DOHH2 (cell line): ENCODE measurements around the gene MAP3K4.

Experiments used
- H3F3A ChIP-seq: fragments of 200-600 bp; sonication (generic), shearing (Covaris generic); 2 replicates; pipeline ENCODE4 v1.6.0; 2016; ENCODE audit warnings: antibody characterized with exemption, mild to moderate bottlenecking; ENCODE audit not compliant: control insufficient read depth, insufficient read depth
- H3K27ac ChIP-seq: fragments of 200-600 bp; sonication (generic); 2 replicates; pipeline ENCODE4 v1.5.1; 2014; ENCODE audit warnings: low read depth, mild to moderate bottlenecking, low read length, moderate library complexity
- H3K27me3 ChIP-seq: fragments of 200-600 bp; sonication (generic); 2 replicates; pipeline ENCODE4 v1.6.1; 2014; ENCODE audit warnings: mild to moderate bottlenecking, low read length, mixed read lengths; ENCODE audit not compliant: control insufficient read depth
- H3K36me3 ChIP-seq: fragments of 200-600 bp; sonication (generic); 2 replicates; pipeline ENCODE4 v1.6.1; 2014; ENCODE audit warnings: mild to moderate bottlenecking, low read length, moderate library complexity, mixed read lengths; ENCODE audit not compliant: control insufficient read depth
- H3K4me1 ChIP-seq: fragments of 200-600 bp; sonication (generic); 2 replicates; pipeline ENCODE4 v1.6.1; 2014; ENCODE audit warnings: mild to moderate bottlenecking, low read length, mixed read lengths; ENCODE audit not compliant: control insufficient read depth
- H3K4me2 ChIP-seq: fragments of 200-600 bp; sonication (generic); 2 replicates; pipeline ENCODE4 v1.6.0; 2014; ENCODE audit warnings: mild to moderate bottlenecking, low read length, moderate library complexity
- H3K4me3 ChIP-seq: fragments of 200-600 bp; sonication (generic); 2 replicates; pipeline ENCODE4 v1.5.1; 2014; ENCODE audit warnings: mild to moderate bottlenecking, low read length, mixed read lengths
- H3K79me2 ChIP-seq: fragments of 200-600 bp; sonication (generic); 2 replicates; pipeline ENCODE4 v1.6.1; 2014; ENCODE audit warnings: mild to moderate bottlenecking, low read length, mixed read lengths; ENCODE audit not compliant: control insufficient read depth
- H3K9me2 ChIP-seq: fragments of 200-600 bp; sonication (generic); replicated peaks from 2 replicates; pipeline ENCODE4 v1.6.1; 2014; ENCODE audit warnings: mild to moderate bottlenecking, low read length, mixed read lengths; ENCODE audit not compliant: control insufficient read depth
- H3K9me3 ChIP-seq: fragments of 200-600 bp; sonication (generic); 2 replicates; pipeline ENCODE4 v1.6.1; 2014; ENCODE audit warnings: antibody characterized with exemption, low read length, mixed read lengths; ENCODE audit not compliant: control insufficient read depth, insufficient read depth
- H4K20me1 ChIP-seq: fragments of 200-600 bp; sonication (generic); 2 replicates; pipeline ENCODE4 v1.6.0; 2014; ENCODE audit warnings: low read depth, mild to moderate bottlenecking, antibody characterized with exemption, low read length, moderate library complexity; ENCODE audit not compliant: control insufficient read depth, insufficient read depth
- CTCF ChIP-seq: fragments of 200-600 bp; sonication (generic); IDR thresholded peaks from one replicate; pipeline ENCODE4 v1.5.1; 2014; ENCODE audit warnings: antibody characterized with exemption, mild to moderate bottlenecking, low read depth, low read length; ENCODE audit not compliant: poor library complexity, severe bottlenecking
- EZH2phosphoT487 ChIP-seq: fragments of 200-600 bp; sonication (generic); IDR thresholded peaks from 2 replicates; pipeline ENCODE4 v1.6.1; 2017; ENCODE audit warnings: borderline replicate concordance, mild to moderate bottlenecking, antibody characterized with exemption, low read length, moderate library complexity, mixed read lengths

Gene MAP3K4

DNA sequence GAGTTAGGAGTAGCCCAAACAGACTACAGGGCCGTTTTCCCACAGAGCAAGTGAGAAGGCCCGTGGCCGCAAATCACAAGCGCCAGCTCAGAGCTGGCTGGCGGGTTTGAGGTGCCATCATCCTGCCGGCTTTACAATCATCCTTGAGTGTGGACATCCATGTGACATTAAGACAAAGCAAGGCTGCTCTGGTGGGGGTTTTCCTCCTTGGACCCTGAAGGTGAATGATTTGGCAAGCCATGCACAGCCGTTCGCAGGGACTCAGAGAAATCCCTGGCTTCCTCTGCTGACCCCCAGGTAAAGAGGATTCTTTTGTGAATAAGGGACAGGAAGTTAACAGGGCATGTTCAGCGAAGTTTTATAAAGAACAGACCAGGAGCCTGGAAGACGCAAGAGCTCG is 145.1 kb downstream of the MAP3K4 start:
- no peaks in the 10 kb centered on the region for H3K27me3 ChIP-seq
- H3K9me2 ChIP-seq, result no peaks in the 10 kb centered on the region
- H3K4me3 ChIP-seq, result no peak overlapping the region
- TF ChIP-seq EZH2phosphoT487 (no peak), CTCF (no peak)
- no peaks in the 10 kb centered on the region for H4K20me1 ChIP-seq
- no peak overlapping the region for H3K4me2 ChIP-seq
- H3F3A ChIP-seq, result no peaks in the 10 kb centered on the region
- H3K27ac ChIP-seq, result no peak overlapping the region
- H3K79me2 ChIP-seq, result no peaks in the 10 kb centered on the region
- H3K36me3 ChIP-seq, result peaks cover 6% of the 10 kb centered on the region
- no peaks in the 10 kb centered on the region for H3K4me1 ChIP-seq
- no peaks in the 10 kb centered on the region for H3K9me3 ChIP-seq

- no peaks in the 10 kb centered on the region for H3F3A ChIP-seq
- no peaks in the 10 kb centered on the region for H3K27me3 ChIP-seq
- no peaks in the 10 kb centered on the region for H4K20me1 ChIP-seq
- no peak overlapping the region for H3K4me2 ChIP-seq
- H3K4me1 ChIP-seq, result no peaks in the 10 kb centered on the region
- peaks cover 3% of the 10 kb centered on the region; the same call in 1 of the 2 replicates for H3K36me3 ChIP-seq
- no peaks in the 10 kb centered on the region for H3K9me2 ChIP-seq
- no peaks in the 10 kb centered on the region for H3K79me2 ChIP-seq
- H3K4me3 ChIP-seq, result no peak overlapping the region
- H3K27ac ChIP-seq, result no peak overlapping the region
- H3K9me3 ChIP-seq, result no peaks in the 10 kb centered on the region
- TF ChIP-seq CTCF, result no peak
- TF ChIP-seq EZH2phosphoT487, result no peak
These were observed 145.8 kb downstream of the MAP3K4 start for GRCh38 chr6:161137320-161137719.

- Histone ChIP-seq H3K27me3 (no peaks in the 10 kb centered on the region), H3K4me2 (no peak overlapping the region), H3K4me1 (no peaks in the 10 kb centered on the region), H3K9me2 (no peaks in the 10 kb centered on the region), H3K27ac (no peak overlapping the region), H4K20me1 (no peaks in the 10 kb centered on the region), H3K79me2 (no peaks in the 10 kb centered on the region), H3K9me3 (no peaks in the 10 kb centered on the region), H3F3A (no peaks in the 10 kb centered on the region), H3K4me3 (no peak overlapping the region), H3K36me3 (no peaks in the 10 kb centered on the region)
- TF ChIP-seq CTCF (no peak), EZH2phosphoT487 (no peak)
These were observed 146.4 kb downstream of the MAP3K4 start for GRCh38 chr6:161137839-161138542.
